H1 (cell line): ENCODE measurements around the gene SBNO2. TPM values are rescaled to one million over a fixed set of nuclear protein-coding genes. Genes with fewer than 3 reads are reported as not detected.

ENCODE experiments used
- CTCF ChIA-PET: fragments of 300-600 bp; sonication (Branson Sonifier 250); formaldehyde crosslinking; loops from one replicate; lab custom pipeline; 2021; ENCODE audit not compliant: partially characterized antibody; lab: Charles Lee
- POLR2A ChIA-PET: fragments of 300-600 bp; sonication (Branson Sonifier 250); formaldehyde crosslinking; loops from one replicate; lab custom pipeline; 2021; ENCODE audit warnings: inconsistent platforms; ENCODE audit not compliant: partially characterized antibody; lab: Charles Lee
- DNase-seq, 2 experiments: peaks; one replicate each; pipeline versions ENCODE4 v3.0.0 to v3.0.0-alpha.2; 2010 to 2022; ENCODE audit warnings: low spot score in 2 of 2, low read depth in 1 of 2, mixed read lengths in 1 of 2
- FAIRE-seq: peaks from 2 replicates; lab custom pipeline; 2011; peaks lifted over from hg19 to GRCh38; lab: Jason Lieb, UNC
- H2AFZ ChIP-seq: 2 replicates; pipeline ENCODE4 v1.8.1; 2012; ENCODE audit warnings: low read length, inconsistent platforms
- H2AK5ac ChIP-seq: 2 replicates; pipeline ENCODE4 v1.6.1; 2013; ENCODE audit warnings: low read depth, low read length
- H2BK120ac ChIP-seq: replicated peaks from 2 replicates; pipeline ENCODE3; 2013; ENCODE audit warnings: low read depth, low read length, inconsistent platforms
- H2BK12ac ChIP-seq: 2 replicates; pipeline ENCODE4 v1.6.1; 2013; ENCODE audit warnings: low read depth, low read length
- H2BK15ac ChIP-seq: 2 replicates; pipeline ENCODE4 v1.6.1; 2013; ENCODE audit warnings: low read length
- H2BK20ac ChIP-seq: 2 replicates; pipeline ENCODE4 v1.6.1; 2013; ENCODE audit warnings: low read length
- H2BK5ac ChIP-seq: 2 replicates; pipeline ENCODE4 v1.6.1; 2013; ENCODE audit warnings: low read depth, low read length
- H3K14ac ChIP-seq: 2 replicates; pipeline ENCODE4 v1.6.1; 2013; ENCODE audit warnings: inconsistent platforms; ENCODE audit not compliant: insufficient read length
- H3K18ac ChIP-seq: 2 replicates; pipeline ENCODE4 v1.6.1; 2013; ENCODE audit warnings: low read length; ENCODE audit errors: extremely low read depth
- H3K23ac ChIP-seq: 2 replicates; pipeline ENCODE4 v1.6.1; 2013; ENCODE audit warnings: inconsistent platforms; ENCODE audit not compliant: insufficient read length
- H3K23me2 ChIP-seq: 2 replicates; pipeline ENCODE4 v1.6.1; 2013; ENCODE audit warnings: low read depth, low read length
- H3K27ac ChIP-seq: 2 replicates; pipeline ENCODE4 v1.6.1; 2011; ENCODE audit warnings: low read depth, low read length, inconsistent platforms
- H3K27me3 ChIP-seq, 4 experiments: replicated peaks in 1 of 4; 1 replicate in 1 of 4; 2 replicates in 3 of 4; pipeline versions ENCODE4 v1.6.1 to v1.8.1; 2011 to 2013; ENCODE audit warnings: low read length in 3 of 4, mild to moderate bottlenecking in 3 of 4, inconsistent platforms in 2 of 4, mixed read lengths in 2 of 4, moderate library complexity in 1 of 4; ENCODE audit not compliant: control insufficient read depth in 3 of 4, insufficient read depth in 3 of 4; ENCODE audit errors: extremely low read depth in 1 of 4
- H3K36me3 ChIP-seq, 4 experiments: 2 replicates each; pipeline versions ENCODE4 v1.6.1 to v1.8.1; 2011 to 2013; ENCODE audit warnings: mild to moderate bottlenecking in 4 of 4, low read length in 3 of 4, moderate library complexity in 2 of 4, control low read depth in 1 of 4, inconsistent platforms in 1 of 4; ENCODE audit not compliant: insufficient read depth in 4 of 4, control insufficient read depth in 2 of 4
- H3K4ac ChIP-seq: replicated peaks from 2 replicates; pipeline ENCODE3; 2013; ENCODE audit warnings: low read length, low read depth, mixed read lengths, inconsistent platforms; ENCODE audit not compliant: insufficient read length
- H3K4me1 ChIP-seq, 4 experiments: replicated peaks in 1 of 4; 1 replicate in 1 of 4; 2 replicates in 3 of 4; pipeline versions ENCODE4 v1.6.1 to v1.8.1; 2011 to 2013; ENCODE audit warnings: low read length in 3 of 4, inconsistent platforms in 2 of 4, mixed read lengths in 1 of 4; ENCODE audit not compliant: insufficient read depth in 4 of 4, control insufficient read depth in 3 of 4
- H3K4me2 ChIP-seq, 2 experiments: 2 replicates each; pipeline versions ENCODE4 v1.6.1 to v1.8.1; 2011 to 2013; ENCODE audit warnings: low read depth in 2 of 2, low read length in 2 of 2, control low read depth in 1 of 2, inconsistent platforms in 1 of 2, mild to moderate bottlenecking in 1 of 2; ENCODE audit not compliant: insufficient read depth in 1 of 2
- H3K4me3 ChIP-seq, 4 experiments: fragments of 200-600, 300-600 bp in 1 of 4; sonication (generic), shearing (Covaris generic), sonication (Bioruptor Twin) in 1 of 4; 2 replicates each; pipeline versions ENCODE4 v1.5.1 to v1.8.1; 2011 to 2016; ENCODE audit warnings: low read length in 4 of 4, low read depth in 3 of 4, control low read depth in 2 of 4, inconsistent platforms in 2 of 4, mild to moderate bottlenecking in 2 of 4, mixed read lengths in 1 of 4, moderate library complexity in 1 of 4; ENCODE audit not compliant: insufficient read depth in 2 of 4; ENCODE audit errors: extremely low read depth in 1 of 4
- H3K56ac ChIP-seq: replicated peaks from 2 replicates; pipeline ENCODE3; 2013; ENCODE audit warnings: low read depth, mild to moderate bottlenecking, mixed read lengths, low read length, inconsistent platforms; ENCODE audit not compliant: insufficient read length
- H3K79me1 ChIP-seq: 2 replicates; pipeline ENCODE4 v1.6.1; 2013; ENCODE audit warnings: low read depth, low read length, control low read depth
- H3K79me2 ChIP-seq, 2 experiments: 2 replicates each; pipeline versions ENCODE4 v1.6.1 to v1.8.1; 2012 to 2013; ENCODE audit warnings: low read length in 2 of 2, mild to moderate bottlenecking in 2 of 2, inconsistent platforms in 1 of 2; ENCODE audit not compliant: insufficient read depth in 2 of 2, control insufficient read depth in 1 of 2
- H3K9ac ChIP-seq, 4 experiments: replicated peaks in 1 of 4; 1 replicate in 1 of 4; 2 replicates in 3 of 4; pipeline versions ENCODE4 v1.6.1 to v1.8.1; 2011 to 2013; ENCODE audit warnings: low read depth in 3 of 4, low read length in 3 of 4, control low read depth in 2 of 4, mild to moderate bottlenecking in 2 of 4, moderate library complexity in 2 of 4, inconsistent platforms in 1 of 4; ENCODE audit errors: extremely low read depth in 1 of 4
- H3K9me3 ChIP-seq, 2 experiments: 2 replicates each; pipeline versions ENCODE4 v1.6.1 to v1.8.1; 2012 to 2013; ENCODE audit warnings: mild to moderate bottlenecking in 2 of 2, moderate library complexity in 2 of 2, control low read depth in 1 of 2, inconsistent platforms in 1 of 2, low read depth in 1 of 2, low read length in 1 of 2, mixed read lengths in 1 of 2; ENCODE audit not compliant: insufficient read depth in 2 of 2
- H4K20me1 ChIP-seq, 2 experiments: replicated peaks in 1 of 2; 2 replicates each; pipeline versions ENCODE3 to v1.8.1; 2011 to 2013; ENCODE audit warnings: inconsistent platforms in 2 of 2, low read length in 2 of 2, mild to moderate bottlenecking in 1 of 2; ENCODE audit not compliant: insufficient read depth in 2 of 2, control insufficient read depth in 1 of 2
- H4K5ac ChIP-seq: 2 replicates; pipeline ENCODE4 v1.6.1; 2013; ENCODE audit warnings: low read length, low read depth, mixed read lengths, inconsistent platforms; ENCODE audit not compliant: insufficient read length
- H4K8ac ChIP-seq: 2 replicates; pipeline ENCODE4 v1.8.0; 2013; ENCODE audit warnings: mild to moderate bottlenecking, moderate library complexity, low read length, inconsistent platforms; ENCODE audit not compliant: insufficient read depth; ENCODE audit errors: extremely low read depth
- H4K91ac ChIP-seq: replicated peaks from 2 replicates; pipeline ENCODE3; 2013; ENCODE audit warnings: low read length, mixed read lengths, inconsistent platforms; ENCODE audit not compliant: insufficient read length
- ASH2L ChIP-seq: fragments of 200-600, 300-600 bp; sonication (generic); IDR thresholded peaks from one replicate; pipeline ENCODE4 v1.7.1; 2017; ENCODE audit warnings: low read length
- CBX5 ChIP-seq: fragments of 300-800, 300-1000 bp; sonication (generic); IDR thresholded peaks from 2 replicates; pipeline ENCODE4 v1.7.1; 2016; ENCODE audit warnings: antibody characterized with exemption, low read length, low read depth
- CHD2 ChIP-seq: IDR thresholded peaks from 2 replicates; pipeline ENCODE4 v1.6.1; 2012; ENCODE audit warnings: low read length, improper control_type of control experiment
- EGR1 ChIP-seq: IDR thresholded peaks from 2 replicates; pipeline ENCODE4 v1.6.1; 2011; ENCODE audit warnings: low read depth, low read length, borderline replicate concordance
- EZH2 ChIP-seq: fragments of 200-600 bp; sonication (generic); IDR thresholded peaks from 2 replicates; pipeline ENCODE4 v1.7.1; 2012; ENCODE audit warnings: low read depth, mild to moderate bottlenecking, moderate library complexity, low read length, inconsistent platforms; ENCODE audit not compliant: severe bottlenecking
- KDM1A ChIP-seq: fragments of 200-600, 300-600 bp; sonication (generic); IDR thresholded peaks from 2 replicates; pipeline ENCODE4 v1.7.1; 2016; ENCODE audit warnings: mild to moderate bottlenecking, low read length, borderline replicate concordance
- MAFK ChIP-seq: IDR thresholded peaks from 2 replicates; pipeline ENCODE4 v1.6.1; 2012; ENCODE audit warnings: low read depth, mild to moderate bottlenecking, improper control_type of control experiment, low read length
- RBBP5 ChIP-seq: IDR thresholded peaks from 2 replicates; pipeline ENCODE4 v1.7.1; 2012; ENCODE audit warnings: low read depth, mild to moderate bottlenecking, inconsistent platforms, low read length, moderate library complexity, borderline replicate concordance
- WGBS, 2 experiments: shearing (Covaris generic) in 1 of 2; methylation state at CpG; one replicate each; pipeline versions ENCODE4 v1.1.6 to v1.1.7; 2013 to 2015; ENCODE audit warnings: low lambda C conversion rate in 2 of 2, mixed read lengths in 2 of 2, inconsistent platforms in 1 of 2, low coverage in 1 of 2, missing lambda C conversion rate in 1 of 2; ENCODE audit not compliant: insufficient replicate concordance in 2 of 2, insufficient coverage in 1 of 2, insufficient read length in 1 of 2; ENCODE audit errors: extremely low coverage in 1 of 2, missing lambda C conversion rate in 1 of 2; 5-methylcytosine and 5-hydroxymethylcytosine counted together
- polyA plus RNA-seq, 7 experiments: library from polyadenylated mRNA; depleted of rRNA in 3 of 7; stranded (reverse) in 5 of 7; unstranded in 2 of 7; fragments of >200 nt in 5 of 7; fragments of 200-250 nt in 2 of 7; gene quantifications; 1 replicate in 5 of 7; 2 replicates in 1 of 7; 4 replicates in 1 of 7; pipeline versions ENCODE4 v1.2.1 to v1.2.3, GENCODE V29; 2011 to 2013; ENCODE audit warnings: missing spikeins in 2 of 7, mixed read lengths in 2 of 7
- total RNA-seq: library from RNA; stranded (reverse); fragmentation: NEBNext Ultra II Directional; extraction: Animal tissue kit (Norgen Biotek cat#: 25700); gene quantifications from 2 replicates; pipeline ENCODE4 v1.2.1, GENCODE V29; 2021
- TF ChIP-seq, protein P1 (sequence below): IDR thresholded peaks from 2 replicates; pipeline ENCODE4 v1.6.1; 2012; ENCODE audit warnings: inconsistent platforms
- TF ChIP-seq, protein P2 (sequence below): IDR thresholded peaks from 2 replicates; pipeline ENCODE4 v1.6.1; 2012; ENCODE audit warnings: low read length, inconsistent platforms

Gene SBNO2
- total and polyA plus RNA-seq, 2 of the 8 experiments (the other 6 are each of a cell fraction or from before 2014, with no cell fraction given) = 12.2 to 31.4 TPM

DNA sequence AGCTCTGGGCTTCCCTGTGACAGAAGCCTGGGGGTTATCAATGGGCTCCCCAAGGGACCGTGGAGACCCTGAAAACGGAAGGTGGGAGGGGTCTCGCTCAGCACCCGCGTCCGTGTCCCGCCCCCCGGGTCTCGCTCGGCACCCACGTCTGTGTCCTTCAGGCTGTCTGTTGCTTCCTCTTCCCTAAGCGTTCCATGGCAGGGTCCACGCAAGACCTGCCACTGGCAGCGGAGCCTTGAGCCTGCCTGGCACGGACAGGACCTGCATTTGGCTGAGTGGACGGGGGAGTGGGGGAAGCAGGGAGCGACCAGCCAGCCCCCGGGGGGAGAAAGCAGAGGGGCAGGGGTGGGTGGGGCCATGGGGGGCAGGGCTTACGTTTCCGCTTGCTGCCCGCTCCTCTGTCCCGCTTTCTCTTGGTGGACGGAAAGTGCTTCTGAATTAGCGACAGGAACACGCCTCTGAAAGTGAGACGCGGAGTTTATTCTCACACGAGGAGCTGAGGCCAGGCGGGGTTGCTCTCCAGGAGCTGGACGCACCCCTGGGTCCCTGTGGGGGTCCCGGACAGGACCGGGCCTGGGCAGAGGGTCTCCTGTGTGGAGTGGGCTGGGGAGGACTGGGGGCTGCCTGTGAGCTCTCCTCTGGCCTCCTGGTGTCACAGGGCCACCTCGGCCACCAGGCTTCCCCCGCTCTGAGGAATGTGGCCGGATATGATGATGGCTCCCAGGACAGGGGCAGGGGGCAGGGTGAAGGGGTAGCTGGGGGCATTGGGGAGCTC is 58.2 kb downstream of the SBNO2 start:
- FAIRE-seq (no peak), DNase-seq (no peak)
- no peak overlapping the region for H2BK20ac ChIP-seq
- no peaks in the 10 kb centered on the region for H3K79me1 ChIP-seq
- no peak overlapping the region for H2BK15ac ChIP-seq
- peaks cover 2 to 3% of the 10 kb centered on the region in 2 experiments for H4K20me1 ChIP-seq
- H4K8ac ChIP-seq = no peak overlapping the region
- H3K4ac ChIP-seq = no peak overlapping the region
- no peak overlapping the region for H3K23ac ChIP-seq
- no peaks in the 10 kb centered on the region for H3K9me3 ChIP-seq
- H2BK5ac ChIP-seq = no peak overlapping the region
- ChIA-PET CTCF (interaction anchor here (0.8 to 1.6 kb wide), 6 partner anchors 15 to 129 kb away, joined by 3 to 5 read pairs (median 4); no protein-coding TSS in a partner anchor), POLR2A (interaction anchor here (1.3 to 1.4 kb wide), 3 partner anchors 8 to 159 kb away, joined by 3 to 4 read pairs (median 3); partner anchors contain the start of gene FAM174C)
- H2BK12ac ChIP-seq = no peak overlapping the region
- H4K91ac ChIP-seq = no peak overlapping the region
- no peak overlapping the region for H3K4me3 ChIP-seq
- no peaks in the 10 kb centered on the region for H3K23me2 ChIP-seq
- 97% methylated on average over 13 of the region's 35 CpGs; no CpG with 5 or more reads in 1 of the 2 experiments for WGBS, 2 experiments
- H3K27me3 ChIP-seq = no peaks in the 10 kb centered on the region
- H3K4me1 ChIP-seq = peaks cover 0 to 3% (median 2%) of the 10 kb centered on the region in 4 experiments; a peak in 5 of 7 replicates
- no peak overlapping the region; the same call in 1 of the 2 replicates for H3K27ac ChIP-seq
- no peak overlapping the region for H3K4me2 ChIP-seq
- H3K18ac ChIP-seq = no peak overlapping the region
- H3K14ac ChIP-seq = no peak overlapping the region
- no peak overlapping the region for H2AK5ac ChIP-seq
- H2BK120ac ChIP-seq = no peak overlapping the region
- H2AFZ ChIP-seq = no peak overlapping the region
- H4K5ac ChIP-seq = no peak overlapping the region
- no peaks in the 10 kb centered on the region for H3K79me2 ChIP-seq
- H3K36me3 ChIP-seq = peaks cover 0 to 40% (median 9%) of the 10 kb centered on the region in 4 experiments; a peak in 4 of 8 replicates
- no peak overlapping the region for H3K9ac ChIP-seq
- no peak overlapping the region for H3K56ac ChIP-seq
- no peak for TF ChIP-seq RBBP5
- no peak for TF ChIP-seq MAFK
- TF ChIP-seq CBX5 = no peak
- TF ChIP-seq EZH2 = no peak
- TF ChIP-seq, protein P1, sequence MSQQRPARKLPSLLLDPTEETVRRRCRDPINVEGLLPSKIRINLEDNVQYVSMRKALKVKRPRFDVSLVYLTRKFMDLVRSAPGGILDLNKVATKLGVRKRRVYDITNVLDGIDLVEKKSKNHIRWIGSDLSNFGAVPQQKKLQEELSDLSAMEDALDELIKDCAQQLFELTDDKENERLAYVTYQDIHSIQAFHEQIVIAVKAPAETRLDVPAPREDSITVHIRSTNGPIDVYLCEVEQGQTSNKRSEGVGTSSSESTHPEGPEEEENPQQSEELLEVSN = no peak
- TF ChIP-seq, protein P2, sequence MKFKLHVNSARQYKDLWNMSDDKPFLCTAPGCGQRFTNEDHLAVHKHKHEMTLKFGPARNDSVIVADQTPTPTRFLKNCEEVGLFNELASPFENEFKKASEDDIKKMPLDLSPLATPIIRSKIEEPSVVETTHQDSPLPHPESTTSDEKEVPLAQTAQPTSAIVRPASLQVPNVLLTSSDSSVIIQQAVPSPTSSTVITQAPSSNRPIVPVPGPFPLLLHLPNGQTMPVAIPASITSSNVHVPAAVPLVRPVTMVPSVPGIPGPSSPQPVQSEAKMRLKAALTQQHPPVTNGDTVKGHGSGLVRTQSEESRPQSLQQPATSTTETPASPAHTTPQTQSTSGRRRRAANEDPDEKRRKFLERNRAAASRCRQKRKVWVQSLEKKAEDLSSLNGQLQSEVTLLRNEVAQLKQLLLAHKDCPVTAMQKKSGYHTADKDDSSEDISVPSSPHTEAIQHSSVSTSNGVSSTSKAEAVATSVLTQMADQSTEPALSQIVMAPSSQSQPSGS = no peak
- no peak for TF ChIP-seq CHD2
- no peak for TF ChIP-seq KDM1A
- TF ChIP-seq ASH2L = no peak
- no peak for TF ChIP-seq EGR1
